K562 (cell line): Measurements from ENCODE around the gene COLQ. TPM values are rescaled to one million over a fixed set of nuclear protein-coding genes. Genes with fewer than 3 reads are reported as not detected.

ENCODE experiments used
- E2F8 ChIP-seq: fragments of 450-650 bp; IDR thresholded peaks from 2 replicates; pipeline ENCODE4 v1.7.1; 2018; ENCODE audit warnings: mild to moderate bottlenecking, low read depth; ENCODE audit not compliant: partially characterized antibody
- MTA1 ChIP-seq: fragments of 450-650 bp; IDR thresholded peaks from 2 replicates; pipeline ENCODE4 v1.6.1; 2017; ENCODE audit warnings: borderline replicate concordance
- NEUROD1 ChIP-seq: fragments of 150-350 bp; IDR thresholded peaks from 2 replicates; pipeline ENCODE4 v1.6.1; 2014; ENCODE audit warnings: borderline replicate concordance, low read length, low read depth; ENCODE audit not compliant: partially characterized antibody
- polyA plus RNA-seq, 8 experiments: library from polyadenylated mRNA; depleted of rRNA in 4 of 8; stranded (reverse) in 5 of 8; unstranded in 3 of 8; fragments of >200 nt; fragmentation: Nextera tagmentation in 2 of 8; fragmentation: Illumina TruSeq in 1 of 8; extraction: Ambion mirVana in 2 of 8; extraction: Trizol in 1 of 8; gene quantifications; 2 replicates each; pipeline versions ENCODE4 v1.2.1 to v1.2.3, GENCODE V29; 2011 to 2014; ENCODE audit warnings: inconsistent platforms in 1 of 8, missing spikeins in 1 of 8
- total RNA-seq, 7 experiments: library from RNA; depleted of rRNA in 6 of 7; stranded (reverse); fragments of >200 nt in 6 of 7; fragmentation: Illumina TruSeq in 2 of 7; extraction: Trizol in 2 of 7; gene quantifications; 2 replicates each; pipeline versions ENCODE4 v1.2.1 to v1.2.3, GENCODE V29; 2011 to 2021; ENCODE audit warnings: low replicate concordance in 1 of 7
- TF ChIP-seq, protein P1 (sequence below): sonication (generic); IDR thresholded peaks from 2 replicates; pipeline ENCODE4 v1.6.1; 2016
- TF ChIP-seq, protein P2 (sequence below): fragments of 450-650 bp; IDR thresholded peaks from 2 replicates; pipeline ENCODE4 v1.6.1; 2018; ENCODE audit warnings: mild to moderate bottlenecking, low read depth; ENCODE audit not compliant: partially characterized antibody

COLQ gene
- total and polyA plus RNA-seq, 9 of the 15 experiments (the other 6 are each of a cell fraction or from before 2014, with no cell fraction given) = 0.04 to 0.36 (median 0.27) TPM; not detected in 4

DNA sequence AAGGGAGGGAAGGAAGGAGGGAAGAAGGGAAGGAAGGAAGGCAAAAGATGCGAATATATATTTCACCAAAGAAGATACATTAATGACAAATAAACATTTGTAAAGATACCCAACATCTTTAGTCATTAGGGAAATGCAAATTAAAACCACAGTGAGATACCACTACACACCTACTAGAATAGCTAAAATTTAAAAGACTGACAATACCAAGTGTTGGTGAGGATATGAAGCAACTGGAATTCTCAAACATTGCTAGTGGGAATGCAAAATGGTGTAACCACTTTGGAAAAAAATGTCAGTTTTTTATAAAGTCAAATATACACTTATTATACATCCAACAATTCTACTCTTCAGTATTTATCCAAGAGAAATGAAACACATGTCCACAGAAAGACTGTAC lies 4.3 kb upstream of the COLQ start (continued):
- TF ChIP-seq E2F8 (no peak), MTA1 (no peak), NEUROD1 (no peak)
- TF ChIP-seq, protein P1, sequence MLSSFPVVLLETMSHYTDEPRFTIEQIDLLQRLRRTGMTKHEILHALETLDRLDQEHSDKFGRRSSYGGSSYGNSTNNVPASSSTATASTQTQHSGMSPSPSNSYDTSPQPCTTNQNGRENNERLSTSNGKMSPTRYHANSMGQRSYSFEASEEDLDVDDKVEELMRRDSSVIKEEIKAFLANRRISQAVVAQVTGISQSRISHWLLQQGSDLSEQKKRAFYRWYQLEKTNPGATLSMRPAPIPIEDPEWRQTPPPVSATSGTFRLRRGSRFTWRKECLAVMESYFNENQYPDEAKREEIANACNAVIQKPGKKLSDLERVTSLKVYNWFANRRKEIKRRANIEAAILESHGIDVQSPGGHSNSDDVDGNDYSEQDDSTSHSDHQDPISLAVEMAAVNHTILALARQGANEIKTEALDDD = no peak
- TF ChIP-seq, protein P2, sequence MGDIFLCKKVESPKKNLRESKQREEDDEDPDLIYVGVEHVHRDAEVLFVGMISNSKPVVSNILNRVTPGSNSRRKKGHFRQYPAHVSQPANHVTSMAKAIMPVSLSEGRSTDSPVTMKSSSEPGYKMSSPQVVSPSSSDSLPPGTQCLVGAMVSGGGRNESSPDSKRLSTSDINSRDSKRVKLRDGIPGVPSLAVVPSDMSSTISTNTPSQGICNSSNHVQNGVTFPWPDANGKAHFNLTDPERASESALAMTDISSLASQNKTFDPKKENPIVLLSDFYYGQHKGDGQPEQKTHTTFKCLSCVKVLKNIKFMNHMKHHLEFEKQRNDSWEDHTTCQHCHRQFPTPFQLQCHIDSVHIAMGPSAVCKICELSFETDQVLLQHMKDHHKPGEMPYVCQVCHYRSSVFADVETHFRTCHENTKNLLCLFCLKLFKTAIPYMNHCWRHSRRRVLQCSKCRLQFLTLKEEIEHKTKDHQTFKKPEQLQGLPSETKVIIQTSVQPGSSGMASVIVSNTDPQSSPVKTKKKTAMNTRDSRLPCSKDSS = no peak
